GM18867 (cell line): ENCODE measurements around the gene BDKRB2.

Source experiments
- ATAC-seq: cut with Tn5 transposase; IDR thresholded peaks from one replicate; pipeline ENCODE4 v1.9.1; 2021; ENCODE audit warnings: mild to moderate bottlenecking, moderate library complexity; ENCODE audit not compliant: unreplicated experiment

The BDKRB2 gene

GRCh38 chr14:96250485-96250884, 45.8 kb downstream of the BDKRB2 start:
- ATAC-seq = no peak

GRCh38 chr14:96251656-96252155, 47.1 kb downstream of the BDKRB2 start:
- no peak for ATAC-seq

- ATAC-seq = no peak
These were observed 47.8 kb downstream of the BDKRB2 start for GRCh38 chr14:96252323-96252998.

- no peak for ATAC-seq
These were observed 48.4 kb downstream of the BDKRB2 start for GRCh38 chr14:96252999-96253539.

- no peak for ATAC-seq
These were observed 50.0 kb downstream of the BDKRB2 start for GRCh38 chr14:96254687-96255086.

- no peak for ATAC-seq
These were observed 51.1 kb downstream of the BDKRB2 start, which contains the start of gene BDKRB1 for GRCh38 chr14:96255501-96256366. TSS of gene BDKRB1 (plus strand) at chr14:96256210. CDS start at chr14:96263683, 7,473 bp downstream.

- no peak for ATAC-seq
These were observed 51.8 kb downstream of the BDKRB2 start for GRCh38 chr14:96256407-96256806.

- ATAC-seq = no peak
These were observed 52.4 kb downstream of the BDKRB2 start for GRCh38 chr14:96257056-96257455.

- no peak for ATAC-seq
These were observed 53.3 kb downstream of the BDKRB2 start for GRCh38 chr14:96257900-96258299.

- no peak for ATAC-seq
These were observed 55.7 kb downstream of the BDKRB2 start for GRCh38 chr14:96260341-96260821.

- ATAC-seq = no peak
These were observed 56.4 kb downstream of the BDKRB2 start for GRCh38 chr14:96261053-96261452.

- ATAC-seq = no peak
These were observed 57.4 kb downstream of the BDKRB2 start for GRCh38 chr14:96261772-96262655.

- ATAC-seq = no peak
These were observed 58.9 kb downstream of the BDKRB2 start for GRCh38 chr14:96263347-96264199.

GRCh38 chr14:96264200-96264553, 59.5 kb downstream of the BDKRB2 start:
- ATAC-seq = no peak

- no peak for ATAC-seq
These were observed 60.2 kb downstream of the BDKRB2 start for GRCh38 chr14:96264853-96265252.

- no peak for ATAC-seq
These were observed 60.9 kb downstream of the BDKRB2 start for GRCh38 chr14:96265383-96266095.

- no peak for ATAC-seq
These were observed 62.7 kb downstream of the BDKRB2 start for GRCh38 chr14:96267336-96267735.

GRCh38 chr14:96267916-96268315, 63.3 kb downstream of the BDKRB2 start:
- no peak for ATAC-seq
